Glutamatergic neuron (in vitro differentiated cells): ENCODE results near the gene TGM6. TPM values are rescaled to one million over a fixed set of nuclear protein-coding genes. Genes with fewer than 3 reads are reported as not detected.

Source experiments
- DNase-seq: peaks from one replicate; pipeline ENCODE4 v3.0.0; 2022
- H3K27ac Mint-ChIP-seq: one replicate; pipeline ENCODE4 v1.8.0; 2020; ENCODE audit warnings: mild to moderate bottlenecking, mixed read lengths, inconsistent platforms; ENCODE audit not compliant: unreplicated experiment
- H3K27me3 Mint-ChIP-seq: one replicate; pipeline ENCODE4 v1.8.0; 2020; ENCODE audit warnings: mild to moderate bottlenecking, moderate library complexity, mixed read lengths, inconsistent platforms; ENCODE audit not compliant: unreplicated experiment
- H3K36me3 Mint-ChIP-seq: one replicate; pipeline ENCODE4 v1.8.0; 2020; ENCODE audit warnings: mild to moderate bottlenecking, mixed read lengths, inconsistent platforms; ENCODE audit not compliant: unreplicated experiment
- H3K4me1 Mint-ChIP-seq: one replicate; pipeline ENCODE4 v1.8.0; 2020; ENCODE audit warnings: mild to moderate bottlenecking, low read depth, mixed read lengths, inconsistent platforms; ENCODE audit not compliant: unreplicated experiment
- H3K4me3 Mint-ChIP-seq: one replicate; pipeline ENCODE4 v1.8.0; 2020; ENCODE audit warnings: mild to moderate bottlenecking, mixed read lengths, inconsistent platforms; ENCODE audit not compliant: unreplicated experiment
- H3K9me3 Mint-ChIP-seq: one replicate; pipeline ENCODE4 v1.8.0; 2020; ENCODE audit warnings: mild to moderate bottlenecking, moderate library complexity, mixed read lengths, inconsistent platforms; ENCODE audit not compliant: unreplicated experiment
- CTCF ChIP-seq: fragments of 200-600 bp; sonication (generic); IDR thresholded peaks from one replicate; pipeline ENCODE4 v1.5.0; 2021; ENCODE audit not compliant: partially characterized antibody, unreplicated experiment
- total RNA-seq: library from RNA; stranded (reverse); fragmentation: NEBNext Ultra II Directional; extraction: Animal tissue kit (Norgen Biotek cat#: 25700); gene quantifications from one replicate; pipeline ENCODE4 v1.2.1, GENCODE V29; 2021; ENCODE audit not compliant: unreplicated experiment

Gene TGM6
- total RNA-seq, 1 donor from 2014 or later: not detected

GRCh38 chr20:2379511-2380229, 1.0 kb upstream of the TGM6 start:
- H3K4me3 Mint-ChIP-seq: no peak overlapping the region
- no peak for TF ChIP-seq CTCF
- H3K4me1 Mint-ChIP-seq: peaks cover 1% of the 10 kb centered on the region
- no peaks in the 10 kb centered on the region for H3K36me3 Mint-ChIP-seq
- DNase-seq: no peak
- no peak overlapping the region for H3K27ac Mint-ChIP-seq
- H3K27me3 Mint-ChIP-seq: no peaks in the 10 kb centered on the region
- no peaks in the 10 kb centered on the region for H3K9me3 Mint-ChIP-seq

- H3K9me3 Mint-ChIP-seq: no peaks in the 10 kb centered on the region
- H3K36me3 Mint-ChIP-seq: no peaks in the 10 kb centered on the region
- no peak overlapping the region for H3K4me3 Mint-ChIP-seq
These were observed 602 bp downstream of the TGM6 start for GRCh38 chr20:2381303-2381702.

GRCh38 chr20:2382833-2383232, 2.1 kb downstream of the TGM6 start:
- Mint-ChIP-seq H3K4me1 (peaks cover 1% of the 10 kb centered on the region), H3K27ac (no peak overlapping the region), H3K27me3 (peaks cover 2% of the 10 kb centered on the region), H3K36me3 (no peaks in the 10 kb centered on the region), H3K4me3 (no peak overlapping the region), H3K9me3 (no peaks in the 10 kb centered on the region)
- no peak for DNase-seq
- TF ChIP-seq CTCF: no peak

More at GRCh38 chr20:2381303-2381702, 602 bp downstream of the TGM6 start:
- no peak for TF ChIP-seq CTCF
- H3K27me3 Mint-ChIP-seq: peaks cover 2% of the 10 kb centered on the region
- no peaks in the 10 kb centered on the region for H3K4me1 Mint-ChIP-seq
- no peak for DNase-seq
- H3K27ac Mint-ChIP-seq: no peak overlapping the region

- Mint-ChIP-seq H3K27ac (no peak overlapping the region), H3K4me1 (peaks cover 2% of the 10 kb centered on the region), H3K36me3 (peaks cover 5% of the 10 kb centered on the region), H3K27me3 (peaks cover 2% of the 10 kb centered on the region), H3K9me3 (no peaks in the 10 kb centered on the region), H3K4me3 (no peak overlapping the region)
- no peak for DNase-seq
- TF ChIP-seq CTCF: no peak
These were observed 4.3 kb downstream of the TGM6 start for GRCh38 chr20:2385026-2385425.

- no peak for TF ChIP-seq CTCF
- H3K27ac Mint-ChIP-seq: no peak overlapping the region
- no peak for DNase-seq
- no peak overlapping the region for H3K4me3 Mint-ChIP-seq
- peaks cover 2% of the 10 kb centered on the region for H3K4me1 Mint-ChIP-seq
- peaks cover 5% of the 10 kb centered on the region for H3K36me3 Mint-ChIP-seq
- peaks cover 2% of the 10 kb centered on the region for H3K27me3 Mint-ChIP-seq
- H3K9me3 Mint-ChIP-seq: peaks cover under 1% of the 10 kb centered on the region
These were observed 4.8 kb downstream of the TGM6 start for GRCh38 chr20:2385496-2385895.
